Measurements from ENCODE around the gene MRPS5. TPM values are rescaled to one million over a fixed set of nuclear protein-coding genes. Genes with fewer than 3 reads are reported as not detected.
A peak's percentile ranks its signal among the peaks of the same experiment; 100 is the strongest.

The MRPS5 gene
- polyA plus RNA-seq, 4 donors: 64.5 to 94.9 (median 80.7) TPM

DNA sequence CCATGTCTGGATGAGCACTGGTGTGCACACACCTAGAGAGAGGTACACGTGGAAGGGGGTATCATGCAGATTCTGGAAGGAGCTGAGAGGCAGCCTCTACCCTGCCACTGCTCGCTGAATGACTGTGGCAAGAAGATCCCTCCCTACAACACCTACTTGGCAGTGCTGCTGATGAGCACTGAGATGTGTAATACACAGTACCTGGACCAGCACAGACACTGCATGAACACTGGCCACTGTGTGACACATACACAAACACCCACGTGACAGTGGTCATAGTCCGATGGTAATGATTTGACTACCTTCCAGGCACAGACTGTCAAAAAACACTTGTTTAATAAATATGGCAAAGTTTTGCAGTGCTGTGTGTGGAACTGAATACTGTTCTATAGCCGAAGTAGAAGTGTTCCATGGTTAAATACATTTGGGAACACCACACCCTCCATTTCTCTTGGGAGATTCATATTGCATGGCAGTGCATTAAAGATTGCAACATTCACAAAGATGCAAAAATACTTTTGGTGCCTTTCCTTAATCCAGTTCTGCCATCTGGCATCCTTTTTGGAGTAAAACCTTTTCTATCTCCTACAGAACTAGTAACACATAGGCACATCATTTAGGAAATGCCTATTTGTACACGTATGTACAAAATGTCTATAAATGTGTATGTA, 29.6 kb downstream of the MRPS5 start:
- DNase-seq (ENCODE audit: low read depth in 4 of 4, low spot score in 2 of 4): no peak

DNA sequence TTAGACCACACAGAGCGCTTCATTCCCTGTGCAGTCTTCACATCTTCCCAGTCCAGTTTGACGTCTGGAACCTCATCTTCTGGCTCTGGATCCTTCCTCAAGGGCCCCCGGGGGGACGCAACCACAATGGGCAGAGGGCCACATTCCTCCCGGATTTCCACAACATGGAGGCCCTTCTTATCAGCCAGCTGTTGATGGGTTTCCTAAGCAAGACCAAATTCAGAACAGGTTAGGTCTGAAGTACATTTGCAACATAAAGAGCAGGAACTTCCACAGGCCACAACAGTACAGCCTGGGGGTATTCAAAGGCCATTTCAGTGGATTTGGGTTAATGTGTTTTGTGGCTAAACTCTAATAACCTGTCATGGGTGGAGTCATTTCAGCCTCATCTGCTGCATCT, 34.2 kb downstream of the MRPS5 start:
- no peak for DNase-seq (ENCODE audit: low read depth in 4 of 4, low spot score in 2 of 4)

DNA sequence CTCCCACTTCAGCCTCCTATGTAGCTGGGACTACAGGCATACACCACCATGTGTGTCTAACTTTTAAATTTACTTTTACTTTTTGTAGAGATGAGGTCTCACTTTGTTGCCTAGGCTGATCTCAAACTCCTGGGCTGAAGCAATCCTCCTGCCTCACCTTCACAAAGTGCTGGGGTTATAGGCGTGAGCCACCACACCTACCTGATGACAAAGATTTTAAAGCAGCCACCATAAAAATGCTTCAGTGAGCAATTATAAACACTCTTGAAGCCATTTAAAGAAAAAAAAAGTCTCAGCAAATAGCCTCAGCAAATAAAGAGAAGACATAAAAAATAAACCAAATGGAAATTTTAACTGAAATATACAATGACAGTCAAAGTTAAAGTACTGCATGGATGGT, 35.6 kb downstream of the MRPS5 start:
- DNase-seq (ENCODE audit: low read depth in 4 of 4, low spot score in 2 of 4): no peak

DNA sequence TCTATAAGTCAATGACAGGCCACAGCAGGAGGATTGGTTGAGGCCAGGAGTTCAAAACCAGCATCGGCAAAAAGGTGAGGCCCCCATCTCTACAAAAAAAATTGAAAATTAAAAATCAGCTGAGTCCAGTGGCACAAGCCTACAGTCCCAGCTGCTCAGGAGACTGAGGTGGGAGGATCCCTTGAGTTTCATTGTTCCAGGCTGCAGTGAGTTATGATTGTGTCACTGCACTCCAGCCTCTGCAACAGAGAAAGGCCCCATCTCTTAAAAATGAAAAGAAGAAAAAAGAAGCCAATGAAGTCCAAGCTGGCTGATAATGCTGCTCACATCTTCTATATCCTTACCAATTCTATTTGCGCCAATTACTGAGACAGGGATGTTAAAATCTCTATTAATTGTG, 39.1 kb downstream of the MRPS5 start:
- DNase-seq (ENCODE audit: low read depth in 4 of 4, low spot score in 2 of 4): no peak

DNA sequence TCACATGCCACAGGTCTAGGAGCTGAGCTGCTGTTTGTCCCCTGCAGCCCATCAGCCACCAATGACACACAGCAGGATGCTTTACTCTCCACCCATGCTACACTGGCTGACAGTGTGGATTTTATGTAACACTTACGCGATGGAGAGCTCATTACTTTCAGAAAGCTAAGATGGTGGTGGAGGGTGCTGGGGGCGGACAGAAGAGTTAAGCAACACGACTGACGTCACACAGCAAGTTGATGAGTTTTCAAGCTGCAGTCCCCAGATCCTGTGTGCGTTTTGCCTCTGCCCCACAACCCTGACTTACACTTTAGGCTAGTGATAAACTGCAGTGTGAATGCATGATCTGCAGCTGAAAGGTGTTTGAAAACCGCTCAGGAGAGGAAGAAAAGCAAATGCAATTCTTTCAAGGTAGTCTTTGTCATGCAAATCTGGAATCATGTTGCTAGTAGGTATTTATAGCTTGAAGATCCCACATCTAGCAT, 42.4 kb downstream of the MRPS5 start:
- DNase-seq (ENCODE audit: low read depth in 4 of 4, low spot score in 2 of 4): no peak

DNA sequence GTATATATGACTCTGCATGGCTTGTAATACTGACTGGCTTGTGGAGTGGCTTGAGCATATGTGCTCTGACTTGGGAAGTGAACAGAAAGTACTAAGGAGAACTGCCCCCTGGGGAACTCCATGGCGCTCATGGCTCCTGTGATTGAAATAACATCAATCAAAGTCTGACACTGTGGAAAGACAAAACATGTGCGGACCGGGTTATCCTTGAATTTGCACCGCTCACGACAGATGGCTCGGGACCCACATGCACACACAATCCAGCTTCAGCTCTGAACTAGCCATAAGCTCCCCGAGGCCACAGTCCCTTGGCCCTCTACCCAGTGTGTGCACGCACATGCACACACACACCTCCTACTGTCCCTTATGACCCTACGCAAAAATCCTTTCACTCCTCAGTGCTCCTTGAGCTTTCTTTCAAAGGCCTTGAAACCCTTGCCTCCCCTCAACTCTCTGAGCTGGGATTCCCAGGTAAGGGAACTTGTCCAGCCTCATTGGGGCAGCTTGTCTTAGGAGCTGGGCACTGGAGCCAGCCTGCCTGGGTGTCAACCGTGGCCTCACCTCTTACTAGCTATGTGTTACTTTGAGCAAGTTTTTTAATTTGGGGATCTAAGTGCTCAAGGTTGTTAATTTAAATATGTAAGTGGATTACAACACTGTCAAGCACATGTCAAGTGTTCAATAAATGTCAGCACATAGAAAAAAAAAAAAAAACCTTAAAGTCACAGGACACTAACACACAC, 43.6 kb downstream of the MRPS5 start:
- no peak for DNase-seq (ENCODE audit: low read depth in 4 of 4, low spot score in 2 of 4)

DNA sequence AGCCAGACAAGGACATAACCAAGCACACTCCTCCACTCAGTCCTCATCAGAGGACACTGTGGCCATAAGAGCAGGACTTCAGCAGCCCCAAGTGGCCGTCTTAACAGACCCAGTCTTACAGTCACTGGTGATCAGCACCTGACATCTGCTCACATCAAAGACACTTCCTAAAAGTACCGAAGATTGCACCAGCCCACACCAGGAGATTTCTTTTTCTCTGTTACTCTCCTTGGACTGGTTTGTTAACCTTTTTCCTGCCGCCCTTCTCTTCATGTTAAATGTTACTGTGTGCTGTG, 44.1 kb downstream of the MRPS5 start:
- no peak for DNase-seq (ENCODE audit: low read depth in 4 of 4, low spot score in 2 of 4)

DNA sequence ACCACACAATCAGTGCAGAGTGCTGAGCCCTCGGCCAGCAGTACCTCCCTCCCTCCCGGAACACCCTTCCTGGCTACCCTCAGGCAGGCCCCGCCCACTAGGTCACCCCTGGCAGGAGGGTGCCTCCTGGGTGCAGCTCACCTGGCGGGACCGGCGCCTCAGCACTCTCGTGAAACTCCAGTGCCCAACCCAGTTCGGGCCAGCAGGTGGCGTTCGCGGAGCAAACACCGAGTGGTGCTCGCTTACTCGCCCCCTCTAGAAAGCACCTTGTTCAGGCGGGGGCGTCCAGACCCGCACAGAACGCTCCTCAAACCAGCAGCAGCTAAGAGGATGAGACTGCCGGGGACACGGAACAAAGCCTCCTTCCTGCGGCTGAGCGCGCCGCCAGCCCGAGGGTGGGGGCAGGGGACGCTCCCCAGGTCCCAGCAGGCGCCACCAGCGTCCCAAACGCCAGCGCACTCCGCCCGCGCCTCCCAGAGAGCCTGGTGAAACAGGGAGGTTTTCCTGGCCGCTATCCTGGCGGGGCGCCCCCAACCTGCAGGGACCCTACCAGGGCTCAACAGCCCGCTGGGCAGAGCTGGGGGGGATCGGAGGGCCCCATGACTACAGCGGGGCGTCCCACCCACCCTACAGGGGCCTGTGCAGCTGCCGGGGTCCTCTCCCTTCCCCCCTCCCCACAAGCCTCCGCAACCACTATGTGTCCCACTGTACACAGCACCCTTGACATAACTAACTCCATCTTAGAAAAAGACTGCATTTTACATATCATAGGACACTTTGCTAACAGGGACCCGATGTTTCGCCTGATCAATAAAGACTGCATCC, 44.7 kb downstream of the MRPS5 start:
- DNase-seq (ENCODE audit: low read depth in 4 of 4, low spot score in 2 of 4): peak in 2 of 4 donors; percentile 62 to 81

DNA sequence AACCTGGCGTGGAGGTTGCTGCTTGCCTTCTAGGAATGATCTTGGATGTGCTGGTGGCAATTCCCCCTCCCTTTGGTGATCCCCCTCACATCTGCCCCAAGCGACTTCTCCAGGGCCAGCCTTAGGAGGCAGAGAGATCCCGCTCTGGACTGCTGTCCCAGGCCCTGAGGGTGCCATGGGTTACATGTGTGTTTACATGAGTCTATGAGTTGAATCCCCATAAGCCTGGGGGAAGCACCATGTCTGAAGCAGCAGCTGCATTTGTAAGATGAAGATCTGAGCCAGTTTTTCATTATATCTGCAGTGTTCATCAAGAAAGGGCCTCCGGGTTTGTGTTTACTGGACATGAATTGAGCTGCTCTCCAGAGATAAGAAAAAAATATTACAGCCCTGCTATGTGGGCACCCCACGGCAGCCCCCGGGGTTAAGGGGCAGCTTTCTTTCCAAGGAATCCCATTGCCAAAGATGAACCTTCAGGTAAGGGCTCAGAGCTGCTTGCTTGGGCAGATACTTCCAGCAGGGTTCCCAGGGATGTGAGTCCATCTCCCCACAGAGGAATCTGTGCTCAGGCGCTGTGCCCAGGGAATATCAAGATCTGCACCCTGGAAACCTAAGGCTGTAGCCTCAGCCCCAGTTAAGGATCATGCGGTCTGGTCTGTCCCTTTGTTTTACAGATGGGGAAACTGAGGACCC, 46.0 kb downstream of the MRPS5 start:
- DNase-seq (ENCODE audit: low read depth in 4 of 4, low spot score in 2 of 4): no peak

DNA sequence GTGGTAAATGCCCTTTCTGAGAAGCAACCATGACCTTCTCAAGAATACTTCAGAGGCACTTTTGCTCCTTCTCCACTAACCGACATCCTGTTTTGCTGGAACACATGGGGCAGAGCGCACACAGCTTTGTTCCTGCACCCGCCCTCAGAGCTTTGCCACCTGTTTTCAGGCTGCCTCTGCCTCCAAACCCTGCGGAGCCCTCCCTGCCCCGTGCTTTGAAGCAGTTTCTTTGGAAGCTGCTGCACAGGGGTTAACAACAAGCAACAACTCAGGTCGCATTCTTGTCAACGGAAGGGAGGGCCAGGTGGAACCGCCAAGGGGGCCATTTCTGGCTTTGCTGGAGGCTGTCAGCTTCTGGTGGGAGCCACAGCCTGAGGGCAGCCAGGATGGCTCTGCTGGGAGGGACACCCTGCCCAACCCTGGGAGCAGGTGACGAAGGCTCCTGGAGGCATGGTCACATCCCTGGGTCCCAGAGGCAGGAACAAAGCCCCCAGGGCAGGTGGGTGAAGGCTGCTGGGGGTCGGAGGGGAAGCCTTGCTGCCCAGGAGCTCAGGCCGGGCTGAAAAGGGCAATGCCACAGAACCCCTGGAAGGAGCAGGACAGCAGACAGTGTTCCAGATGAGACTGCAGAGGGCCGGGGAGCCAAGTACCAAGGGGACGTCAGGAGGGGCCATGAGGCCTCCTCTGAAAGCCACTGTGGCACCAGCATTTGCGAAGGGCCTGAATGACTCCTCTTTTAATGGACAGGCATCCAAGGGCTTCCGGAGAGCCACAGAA, 46.8 kb downstream of the MRPS5 start:
- no peak for DNase-seq (ENCODE audit: low read depth in 4 of 4, low spot score in 2 of 4)

DNA sequence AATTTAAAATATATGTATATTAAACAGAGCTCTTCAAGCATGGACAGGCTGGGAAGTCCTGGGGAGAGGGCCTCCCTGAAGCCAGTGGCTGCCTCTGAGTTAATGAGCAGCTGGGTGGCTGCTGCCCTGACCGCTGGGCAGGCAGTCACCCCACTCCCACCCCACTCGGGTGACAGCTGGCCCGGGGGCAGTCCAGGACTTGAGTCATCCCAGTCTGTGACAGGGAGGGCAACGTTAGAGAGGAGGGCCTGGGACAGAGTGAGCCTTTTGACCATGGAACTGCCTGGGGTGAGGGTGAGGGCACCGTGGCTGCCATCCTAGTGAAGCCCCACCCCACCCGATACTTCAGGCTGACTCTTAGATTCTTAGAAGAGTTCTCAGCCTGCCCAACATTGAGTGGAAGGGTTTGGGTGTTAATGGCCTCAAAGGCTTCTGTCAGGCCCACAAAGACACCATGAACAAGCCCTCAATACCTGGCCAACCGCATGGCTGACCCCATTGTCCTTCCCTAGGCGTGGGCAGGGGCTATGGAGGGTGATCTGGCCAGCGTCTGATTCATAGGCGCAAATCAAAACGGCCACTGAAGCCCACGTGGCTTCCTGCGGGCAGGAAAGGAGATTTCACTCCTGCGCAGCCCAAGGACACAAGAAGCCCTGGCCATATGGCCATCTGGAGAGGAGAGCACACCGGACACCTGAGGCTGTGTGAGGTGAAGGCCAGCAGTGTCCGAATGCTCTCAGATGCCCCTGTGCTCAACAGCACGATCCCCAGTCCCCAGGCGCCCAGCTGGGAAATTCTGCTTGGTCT, 47.5 kb downstream of the MRPS5 start:
- no peak for DNase-seq (ENCODE audit: low read depth in 4 of 4, low spot score in 2 of 4)

DNA sequence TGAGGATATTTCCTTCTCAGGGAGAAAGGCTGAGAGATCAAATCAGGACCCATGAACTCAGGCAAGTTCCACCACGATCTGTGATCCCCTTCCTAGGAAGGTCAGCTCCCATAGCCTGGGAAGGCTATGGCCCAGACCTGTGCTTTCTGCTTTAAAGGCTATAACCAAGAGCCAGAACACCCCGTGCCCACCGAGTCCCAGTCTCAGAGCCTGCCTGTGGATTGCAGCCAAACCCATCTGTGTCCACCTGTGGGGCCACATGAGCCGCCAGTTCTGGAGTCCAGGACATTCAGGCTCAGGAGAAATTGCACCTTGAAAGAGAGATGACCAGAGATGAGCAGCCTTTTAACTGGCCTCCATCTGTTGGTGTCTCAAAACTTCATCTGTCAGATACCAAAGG, 49.2 kb downstream of the MRPS5 start:
- DNase-seq (ENCODE audit: low read depth in 4 of 4, low spot score in 2 of 4): no peak

DNA sequence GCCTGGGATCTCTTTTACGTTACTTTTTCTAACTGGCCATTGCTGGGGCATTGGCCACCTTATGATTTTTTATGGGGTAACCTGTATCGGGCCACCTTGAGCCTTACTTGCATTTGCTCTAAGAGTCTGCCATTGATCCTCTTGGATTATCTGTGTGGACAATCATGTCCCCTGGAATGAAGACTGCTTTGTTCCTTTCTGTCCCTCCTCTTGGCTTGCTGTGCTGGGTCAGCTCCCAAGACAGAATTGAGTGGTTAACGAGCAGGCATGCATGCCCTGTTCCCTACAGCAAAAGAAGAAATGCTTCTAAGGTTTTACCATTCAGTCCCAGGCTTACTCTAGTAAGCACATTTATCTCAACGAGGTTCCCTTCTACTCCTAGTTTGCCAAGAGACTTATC, 49.8 kb downstream of the MRPS5 start:
- no peak for DNase-seq (ENCODE audit: low read depth in 4 of 4, low spot score in 2 of 4)

DNA sequence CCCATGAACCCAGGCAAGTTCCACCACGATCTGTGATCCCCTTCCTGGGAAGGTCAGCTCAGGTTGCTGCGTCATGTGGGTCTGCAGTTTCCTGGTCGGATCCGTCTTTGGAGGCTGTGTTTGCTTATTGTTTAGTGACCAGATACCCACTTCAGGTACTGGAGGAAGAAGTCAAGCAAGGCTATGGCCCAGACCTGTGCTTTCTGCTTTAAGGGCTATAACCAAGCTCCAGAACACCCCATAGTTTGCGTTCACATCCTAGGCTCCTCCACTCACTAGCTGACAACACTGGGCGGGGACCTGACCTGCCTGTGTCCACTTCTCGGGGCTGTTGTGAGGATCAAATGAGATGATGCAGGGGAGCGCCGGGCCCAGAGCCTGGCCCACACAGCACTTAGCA, 52.1 kb downstream of the MRPS5 start:
- no peak for DNase-seq (ENCODE audit: low read depth in 4 of 4, low spot score in 2 of 4)

DNA sequence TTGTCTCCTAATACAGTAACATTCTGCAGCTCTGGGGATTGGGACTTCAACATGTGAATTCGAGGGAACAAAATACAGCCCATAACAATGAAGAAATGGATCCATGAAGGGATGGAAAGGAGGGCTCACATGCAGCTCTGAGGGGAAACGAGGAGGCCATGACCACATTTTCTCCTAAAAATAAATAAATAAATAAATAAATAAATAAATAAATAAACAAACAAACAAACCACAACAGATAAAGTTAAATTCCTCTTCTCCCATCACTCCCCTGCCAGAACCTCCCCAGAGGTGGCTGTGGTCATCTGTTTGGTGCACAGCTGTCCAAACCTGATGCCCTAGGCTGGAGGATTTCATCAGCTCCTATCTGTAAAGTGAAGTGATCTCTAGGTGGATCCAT, 53.4 kb downstream of the MRPS5 start:
- DNase-seq (ENCODE audit: low read depth in 4 of 4, low spot score in 2 of 4): no peak

DNA sequence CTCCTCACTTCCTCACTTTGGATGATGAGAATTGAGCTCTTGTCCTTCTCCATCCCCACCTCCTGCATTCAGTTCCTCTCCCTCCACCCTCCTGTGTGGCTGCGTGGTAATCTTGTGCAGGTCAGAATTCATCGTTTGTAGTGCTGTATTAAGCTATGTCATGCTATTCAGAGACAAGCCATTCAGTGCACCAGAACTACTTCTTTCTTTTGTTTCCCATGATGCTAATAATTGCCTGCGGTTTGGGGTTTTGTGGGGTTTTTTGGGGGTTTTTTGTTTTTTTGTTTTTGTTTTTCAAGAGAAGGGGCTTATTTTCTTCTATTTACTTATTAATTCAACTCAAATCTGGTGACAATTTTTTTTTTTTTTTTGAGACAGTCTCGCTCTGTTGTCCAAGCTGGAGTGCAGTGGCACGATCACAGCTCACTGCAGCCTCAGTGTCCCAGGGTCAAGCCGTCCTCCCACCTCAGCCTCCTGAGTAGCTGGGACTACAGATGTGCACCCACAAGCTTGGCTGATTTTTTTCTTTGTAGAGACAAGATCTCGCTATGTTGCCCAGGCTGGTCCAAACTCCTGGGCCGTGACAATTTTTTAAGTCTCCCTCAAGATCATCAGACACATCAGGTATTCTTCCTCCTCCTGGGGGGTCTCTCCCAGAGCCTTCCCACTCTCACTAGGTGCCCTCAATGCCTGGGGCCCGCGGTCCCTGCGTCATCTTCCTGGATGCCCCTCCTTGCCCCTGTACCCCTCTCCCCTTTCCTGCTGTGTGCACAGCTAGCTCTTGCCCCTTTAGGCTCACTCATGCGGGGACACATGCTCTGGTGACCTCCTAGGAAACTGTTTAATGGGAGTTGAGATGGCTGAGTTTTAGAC, 58.3 kb downstream of the MRPS5 start:
- no peak for DNase-seq (ENCODE audit: low read depth in 4 of 4, low spot score in 2 of 4)

DNA sequence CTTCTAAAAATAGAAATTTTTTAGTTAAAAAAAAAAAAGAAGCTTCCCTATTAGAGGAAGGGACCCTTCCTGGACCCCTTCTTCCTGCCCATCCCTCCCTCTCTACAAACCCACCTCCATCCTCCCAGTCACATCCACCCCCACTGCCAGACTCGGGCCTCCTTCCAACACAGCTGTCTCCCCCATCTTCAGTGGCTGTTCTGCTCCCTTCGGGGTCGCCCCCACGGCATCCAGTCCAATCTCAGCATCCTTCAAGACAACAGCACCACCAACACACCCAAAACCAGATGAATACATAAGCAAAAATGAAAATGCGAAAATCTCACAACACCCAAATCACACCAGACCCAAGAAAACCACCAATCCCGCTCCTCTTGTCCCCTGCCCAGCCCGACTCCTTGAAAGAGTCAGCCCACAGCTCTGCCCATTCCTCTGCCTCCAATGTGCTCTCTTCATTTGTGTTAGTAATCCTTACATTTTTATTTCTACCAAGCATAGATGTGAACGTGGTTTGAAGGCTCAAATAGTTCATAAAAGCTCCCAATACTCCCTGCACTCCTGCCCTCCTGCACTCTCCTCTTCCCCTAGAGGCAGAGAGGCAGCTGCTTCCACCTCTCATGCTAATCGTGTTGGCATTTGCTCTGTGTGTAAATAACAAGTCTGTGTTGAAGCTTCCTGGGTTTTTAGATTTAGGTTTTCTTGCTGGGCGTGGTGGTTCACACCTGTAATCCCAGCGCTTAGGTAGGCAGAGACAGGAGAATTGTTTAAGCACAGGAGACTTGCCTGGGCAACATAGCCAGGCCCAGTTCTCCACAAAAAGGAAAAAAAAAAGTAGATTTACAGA, 59.1 kb downstream of the MRPS5 start:
- DNase-seq (ENCODE audit: low read depth in 4 of 4, low spot score in 2 of 4): no peak
